Measurements from ENCODE around the gene WDR4.
"Not testable (repeated sequence)": the region's sequence is repeated elsewhere in the genome, so short reads cannot be mapped to it uniquely, and the experiment has no call there.

WDR4 gene

DNA sequence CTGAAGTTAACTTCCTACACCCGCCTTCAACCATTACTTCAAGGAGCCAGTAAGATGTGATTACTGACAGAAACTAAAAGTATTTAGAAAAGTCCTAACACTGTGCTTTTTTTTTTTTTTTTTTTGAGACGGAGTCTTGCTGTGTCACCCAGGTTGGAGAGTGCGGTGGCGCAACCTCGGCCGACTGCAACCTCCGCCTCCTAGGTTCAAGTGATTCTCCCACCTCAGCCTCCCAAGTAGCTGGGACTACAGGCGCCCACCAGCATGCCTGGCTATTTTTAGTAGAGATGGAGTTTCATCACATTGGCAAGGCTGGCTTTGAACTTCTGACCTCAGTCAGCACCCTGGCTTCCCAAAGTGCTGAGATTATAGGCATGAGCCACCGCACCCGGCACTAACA lies 3.5 kb downstream of the WDR4 start:
- DNase-seq (ENCODE audit: low read depth in 2 of 2) = not testable (repeated sequence)

DNA sequence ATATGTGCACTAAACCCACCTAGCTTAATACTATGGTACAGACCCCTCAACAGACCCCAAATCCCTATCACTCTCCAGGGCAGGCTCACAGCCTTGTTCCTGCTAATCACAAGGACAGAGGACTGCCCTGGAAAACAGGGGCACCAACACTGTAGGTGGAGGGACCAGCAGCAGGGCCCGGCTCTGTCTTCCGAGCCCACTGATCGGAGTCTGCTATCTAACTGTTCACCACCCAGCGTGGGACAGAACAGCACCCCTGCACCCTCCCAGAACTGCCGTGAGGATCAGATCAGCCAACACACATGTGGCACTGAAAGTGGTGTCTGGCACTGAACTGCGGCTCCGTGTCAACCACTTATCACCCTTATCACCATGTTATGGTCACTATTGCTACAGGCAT lies 6.2 kb downstream of the WDR4 start:
- DNase-seq (ENCODE audit: low read depth in 2 of 2) = no peak

GRCh38 chr21:42868196-42868595 lies 11.1 kb downstream of the WDR4 start:
- no peak for DNase-seq (ENCODE audit: low read depth in 2 of 2)

GRCh38 chr21:42865776-42866160 lies 13.6 kb downstream of the WDR4 start:
- DNase-seq (ENCODE audit: low read depth in 2 of 2) = no peak

GRCh38 chr21:42864815-42865775 lies 14.2 kb downstream of the WDR4 start:
- no peak for DNase-seq (ENCODE audit: low read depth in 2 of 2)

DNA sequence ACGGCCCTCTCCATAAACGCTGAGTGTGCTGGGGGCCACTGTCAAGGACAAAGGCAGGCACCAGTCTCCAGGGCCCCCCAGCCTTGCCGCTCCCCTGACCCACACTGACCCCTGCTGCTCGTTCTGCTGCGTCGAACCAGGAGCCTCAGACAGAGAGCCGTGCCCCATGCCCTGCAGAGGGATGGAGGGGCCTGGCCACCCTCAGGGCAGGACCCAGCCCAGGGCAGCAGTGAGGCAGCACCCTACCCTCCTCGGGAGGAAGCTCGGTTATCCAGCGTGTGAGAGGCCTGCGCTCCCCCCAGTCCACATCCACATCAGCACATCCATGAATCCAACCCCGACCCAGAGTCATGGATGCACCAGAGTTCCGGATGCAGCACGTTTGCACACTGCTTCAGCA lies 15.1 kb downstream of the WDR4 start:
- no peak for DNase-seq (ENCODE audit: low read depth in 2 of 2)

GRCh38 chr21:42863504-42863870 lies 15.9 kb downstream of the WDR4 start:
- DNase-seq (ENCODE audit: low read depth in 2 of 2) = no peak

- DNase-seq (ENCODE audit: low read depth in 2 of 2) = no peak
Observed at GRCh38 chr21:42862774-42863503, 16.4 kb downstream of the WDR4 start.

DNA sequence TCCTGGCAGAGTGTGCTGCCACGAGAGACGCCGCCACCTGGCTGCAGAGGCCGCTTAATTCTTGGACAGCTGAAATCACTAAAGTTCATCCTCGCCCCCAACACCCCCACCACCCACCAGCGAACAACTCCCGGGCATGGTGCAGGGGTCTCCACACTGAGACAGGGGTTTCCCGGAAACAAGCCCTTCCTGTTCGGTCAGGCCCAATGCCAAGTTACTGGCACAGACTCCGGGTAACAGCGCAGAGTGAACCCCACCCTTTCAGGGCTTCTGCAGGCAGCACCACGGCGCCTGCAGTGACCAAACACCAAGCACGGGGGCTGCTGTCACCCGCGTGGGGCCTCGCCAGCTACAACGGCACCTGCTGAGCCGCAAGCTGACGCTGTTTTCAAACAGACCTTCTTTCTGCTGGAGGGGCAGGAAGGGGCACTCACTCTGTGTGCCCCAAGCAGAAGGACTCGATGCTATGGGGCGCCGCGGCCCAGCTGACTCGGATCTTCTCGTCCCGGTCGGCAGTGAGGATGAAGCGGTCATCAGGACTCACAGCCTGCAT lies 17.4 kb downstream of the WDR4 start:
- no peak for DNase-seq (ENCODE audit: low read depth in 2 of 2)

DNA sequence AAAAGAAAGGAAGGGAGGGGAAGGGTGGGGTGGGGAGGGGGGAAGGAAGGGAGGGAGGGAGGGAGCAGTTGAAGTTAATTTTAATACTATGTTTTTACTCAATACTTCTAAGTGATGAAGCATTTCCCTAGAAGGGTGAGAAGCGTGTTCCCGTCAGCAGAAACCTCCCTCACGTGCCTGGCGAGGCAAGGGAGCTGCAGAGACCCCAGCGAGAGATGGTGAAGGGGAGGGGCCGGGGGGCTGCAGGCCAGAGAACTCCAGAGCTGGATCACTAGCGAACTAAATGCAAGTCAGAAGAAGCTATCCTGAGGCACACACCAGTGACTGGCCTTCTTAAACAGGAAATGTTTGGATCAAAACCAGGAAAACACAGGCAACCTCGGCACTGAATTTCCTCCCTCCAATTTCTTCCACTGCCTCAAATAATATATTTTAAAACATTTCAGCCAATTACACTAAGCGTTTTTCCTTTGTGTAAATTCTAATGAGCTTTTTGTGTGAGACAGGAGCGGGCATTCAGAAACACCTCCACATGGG lies 18.0 kb downstream of the WDR4 start:
- no peak for DNase-seq (ENCODE audit: low read depth in 2 of 2)

- no peak for DNase-seq (ENCODE audit: low read depth in 2 of 2)
Observed at GRCh38 chr21:42860345-42860744, 19.0 kb downstream of the WDR4 start.

DNA sequence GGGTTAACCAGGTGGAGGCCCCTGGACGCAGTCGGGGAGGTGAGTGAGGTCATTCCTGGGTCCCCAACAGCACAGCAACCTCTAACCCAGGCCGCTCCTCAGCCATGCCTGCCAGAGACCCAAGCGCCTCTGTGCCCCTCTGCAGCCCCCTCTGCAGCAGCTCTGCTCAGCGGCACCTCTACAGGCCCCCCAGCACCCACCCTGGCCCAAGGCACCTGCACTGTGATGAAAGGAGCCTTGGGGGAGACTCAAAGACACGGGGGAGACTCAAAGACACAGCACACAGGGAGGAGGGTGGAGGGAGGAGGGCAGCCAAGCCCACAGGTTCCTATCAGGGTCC lies 19.5 kb downstream of the WDR4 start:
- DNase-seq (ENCODE audit: low read depth in 2 of 2) = no peak

GRCh38 chr21:42858957-42859890 lies 20.1 kb downstream of the WDR4 start:
- no peak for DNase-seq (ENCODE audit: low read depth in 2 of 2)

DNA sequence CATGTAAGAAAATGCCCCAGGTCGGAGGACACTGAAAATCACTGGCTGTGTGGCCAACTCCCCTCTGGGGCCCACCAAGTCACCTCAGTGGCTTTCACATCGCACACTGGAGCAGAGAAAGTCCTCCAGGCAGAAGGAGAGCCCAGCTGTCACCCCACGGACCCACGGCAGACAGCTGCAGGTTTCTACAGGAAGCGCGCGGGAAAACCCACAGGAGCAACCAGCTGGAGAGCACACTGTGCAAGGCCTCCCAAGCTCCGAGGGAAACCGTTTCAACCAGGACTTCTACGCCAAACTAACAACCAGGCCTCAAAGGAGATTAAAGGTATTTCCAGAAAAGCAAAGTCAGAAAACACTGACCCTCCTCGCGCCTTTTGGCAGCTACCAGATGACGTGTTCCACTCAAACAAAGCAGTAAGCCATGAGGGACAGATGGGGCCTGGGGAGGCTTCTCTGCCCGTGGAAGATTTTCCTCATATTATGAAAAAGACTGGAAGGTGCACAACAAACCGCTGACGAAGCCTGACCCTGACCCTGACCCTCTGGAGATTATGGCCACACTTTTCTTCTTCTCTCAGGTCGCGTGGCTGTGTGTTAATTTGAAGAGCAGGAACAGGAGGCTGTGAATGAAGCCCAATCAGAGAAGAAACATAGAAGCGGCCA lies 21.0 kb downstream of the WDR4 start:
- DNase-seq (ENCODE audit: low read depth in 2 of 2) = no peak

DNA sequence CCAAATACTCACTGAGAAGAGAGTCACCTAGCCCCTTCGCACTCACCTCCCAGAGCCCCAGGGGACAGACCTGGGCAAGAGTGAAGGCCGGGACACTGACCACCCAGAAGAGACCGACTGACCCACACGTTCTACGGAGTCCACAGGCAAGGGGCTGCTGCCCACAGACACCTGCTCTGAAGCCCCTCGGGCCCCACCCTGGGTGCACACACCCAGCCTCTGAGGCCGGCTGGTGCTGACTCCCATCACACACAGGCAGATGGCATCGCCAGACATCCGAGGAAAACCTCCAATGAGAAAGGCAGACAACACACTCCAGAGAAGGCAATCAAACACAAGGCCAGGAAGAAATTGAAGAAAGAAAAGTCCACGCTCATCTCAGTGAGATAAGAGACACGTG lies 22.1 kb downstream of the WDR4 start:
- no peak for DNase-seq (ENCODE audit: low read depth in 2 of 2)

GRCh38 chr21:42855937-42856335 lies 23.4 kb downstream of the WDR4 start:
- DNase-seq (ENCODE audit: low read depth in 2 of 2) = no peak

DNA sequence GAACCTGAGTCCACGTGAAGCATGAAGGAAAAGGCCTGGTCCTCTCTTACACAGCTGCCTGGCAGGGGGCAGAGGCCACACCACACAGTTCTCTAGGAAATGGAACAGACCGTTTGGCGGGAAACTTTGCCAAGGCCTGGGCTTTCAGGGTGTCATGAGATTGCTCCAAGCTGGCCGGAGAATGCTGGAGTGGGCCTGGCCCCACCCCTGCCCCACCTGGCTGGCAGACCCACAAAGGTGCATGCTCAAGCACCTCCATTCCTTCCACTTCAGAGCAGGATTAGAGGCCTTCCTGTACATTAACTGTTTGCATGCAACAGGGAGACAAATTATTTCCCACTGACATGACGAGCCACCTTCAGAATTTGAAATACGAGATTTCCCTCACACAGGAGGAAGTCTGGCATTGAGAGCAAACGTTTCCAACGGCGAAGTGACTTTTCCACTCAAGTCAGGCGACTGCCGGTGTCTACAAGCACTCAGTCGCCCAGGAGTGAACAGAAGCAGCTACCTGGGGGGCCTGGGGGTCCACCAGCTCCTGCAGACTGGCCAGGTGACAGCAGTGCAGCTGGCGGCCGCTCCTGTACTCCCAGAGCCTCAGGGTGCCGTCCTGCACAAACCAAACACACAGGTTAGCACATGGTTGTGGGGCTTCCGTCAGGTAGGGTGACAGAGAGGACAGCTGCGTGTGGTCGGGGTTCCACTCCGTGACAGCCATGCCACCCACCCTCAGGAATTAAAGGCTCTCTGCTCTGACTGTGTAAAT lies 24.0 kb downstream of the WDR4 start:
- DNase-seq (ENCODE audit: low read depth in 2 of 2) = no peak

DNA sequence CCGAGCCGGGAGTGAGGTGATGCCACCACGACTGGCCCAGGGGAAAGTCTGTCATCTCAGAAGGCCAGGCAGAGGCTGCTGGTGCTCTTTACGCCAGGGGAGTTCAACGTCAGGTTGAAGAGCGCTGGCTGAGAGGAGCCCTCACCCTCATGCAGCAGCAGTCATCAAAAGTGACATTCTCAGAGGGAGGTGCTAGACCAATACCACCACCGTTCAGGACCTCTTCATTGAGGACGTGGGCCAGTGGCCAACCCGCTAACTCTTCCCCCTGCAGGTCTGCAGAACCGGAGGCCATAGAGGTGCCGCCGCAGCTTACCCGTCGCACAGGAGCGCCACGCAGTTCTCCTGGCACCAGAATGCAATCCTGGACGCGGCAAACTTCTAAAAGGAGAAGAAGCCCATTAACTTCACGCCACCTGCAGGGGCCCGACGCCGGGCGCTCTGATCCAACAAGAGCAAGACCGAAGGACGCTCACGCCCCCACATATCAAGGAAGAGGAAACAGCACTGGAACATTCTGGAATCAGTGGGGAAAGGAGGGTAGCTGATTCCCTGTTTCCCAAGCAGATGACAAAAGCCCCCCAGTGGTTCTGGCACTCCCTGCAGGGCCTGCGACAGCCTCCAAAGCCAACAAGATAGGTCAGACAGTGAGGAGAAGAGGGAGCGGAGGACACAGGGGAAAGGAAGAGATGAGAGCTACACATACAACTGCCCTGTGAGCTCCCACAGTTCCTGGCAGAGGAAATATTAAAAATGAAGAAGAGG lies 24.9 kb downstream of the WDR4 start:
- no peak for DNase-seq (ENCODE audit: low read depth in 2 of 2)

DNA sequence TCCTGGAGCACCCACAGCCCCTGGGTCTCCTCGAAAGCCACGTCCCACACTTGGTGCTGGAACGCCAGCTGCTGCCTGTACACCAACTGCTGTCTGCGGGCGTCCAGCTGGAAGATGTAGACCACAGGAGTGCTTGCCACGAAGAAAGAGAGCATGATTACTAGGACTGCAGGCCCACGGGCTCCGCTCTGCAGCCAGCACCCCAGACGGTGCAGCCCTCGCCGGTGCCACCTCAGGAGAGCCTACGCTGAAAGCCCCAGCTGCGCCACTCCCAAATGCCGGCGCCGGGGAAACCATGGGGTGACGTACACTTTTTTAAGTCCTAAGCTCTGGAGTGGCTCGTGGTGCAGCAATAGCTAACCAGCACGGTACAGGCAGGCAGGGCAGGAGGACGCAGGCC lies 25.7 kb downstream of the WDR4 start:
- DNase-seq (ENCODE audit: low read depth in 2 of 2) = no peak

Data from stimulated activated CD8-positive, alpha-beta memory T cell treated with anti-CD3 and anti-CD28 coated beads, Interleukin-7, amount 100 ng/mL, for 1 hour (primary cell).